GM20000 (cell line): ENCODE measurements around the gene MYO6.

ENCODE experiments used
- DNase-seq: peaks from one replicate; pipeline ENCODE4 v3.0.0; 2012; ENCODE audit warnings: low spot score
- CTCF ChIP-seq: IDR thresholded peaks from 2 replicates; pipeline ENCODE4 v1.5.1; 2012; ENCODE audit warnings: mild to moderate bottlenecking, control low read depth; ENCODE audit errors: extremely low read depth, missing control alignments

Gene MYO6

DNA sequence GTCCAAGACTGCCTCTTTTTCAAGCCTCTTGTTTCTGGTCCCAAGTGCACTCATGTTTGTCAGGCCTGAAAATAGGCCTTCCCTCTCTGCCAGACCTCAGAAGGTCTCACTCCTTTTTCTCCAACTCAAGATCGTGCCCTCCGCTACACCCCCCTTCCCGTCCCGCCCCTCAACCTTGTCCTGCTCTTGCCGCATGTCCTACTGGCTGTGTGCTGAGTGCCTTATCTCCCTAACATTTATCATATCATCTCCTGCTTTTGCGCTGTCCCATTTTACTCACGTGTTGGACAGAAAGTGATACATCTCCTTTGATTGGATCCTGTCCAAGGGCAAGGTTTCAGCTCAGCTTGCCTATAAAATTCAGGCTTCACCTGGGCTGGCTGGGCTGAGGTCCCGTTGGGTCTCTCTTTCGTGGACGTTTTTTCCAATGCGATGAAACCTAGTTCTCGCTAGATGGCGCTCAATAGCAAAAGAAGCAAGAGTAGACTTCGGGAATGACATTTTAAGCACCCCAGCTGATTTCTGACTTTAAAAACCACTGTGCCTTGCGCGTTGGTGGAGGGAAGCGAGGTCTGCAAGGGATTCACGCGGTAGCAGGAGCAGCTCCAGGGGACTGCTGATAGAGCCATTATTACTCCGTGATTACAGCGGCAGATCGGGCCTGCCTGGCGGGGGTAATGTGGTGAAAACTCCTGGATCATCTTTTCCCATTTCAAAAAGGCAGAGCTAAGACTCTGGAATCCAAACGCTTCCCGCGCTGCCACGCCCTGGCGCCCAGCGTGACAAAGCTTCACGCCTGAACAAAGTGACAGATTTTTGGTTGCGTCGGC is 185.8 kb downstream of the MYO6 start:
- DNase-seq: peak; percentile 78
- TF ChIP-seq CTCF: peak; percentile 58

GRCh38 chr6:75935473-75935793 is 186.4 kb downstream of the MYO6 start:
- no peak for DNase-seq
- TF ChIP-seq CTCF: no peak

DNA sequence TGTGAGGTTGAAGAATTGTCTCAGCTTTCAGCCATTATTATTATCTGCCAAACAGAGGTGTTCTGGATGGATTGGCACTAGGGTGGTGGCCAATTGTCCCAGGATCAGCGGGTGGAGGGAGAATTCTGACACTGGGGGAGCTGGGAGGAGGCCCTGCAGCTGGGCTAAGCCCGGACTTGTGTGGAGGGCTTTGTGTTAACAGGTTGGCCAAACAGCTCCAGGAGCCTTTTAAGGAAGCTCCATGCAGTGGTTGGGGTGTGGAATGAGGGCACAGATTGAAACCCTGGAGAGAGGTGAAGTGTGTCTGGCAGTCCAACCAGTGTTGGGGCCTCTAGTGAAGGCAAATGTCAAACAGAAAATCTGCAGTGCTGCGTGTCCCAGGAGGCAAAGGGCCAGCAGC is 187.6 kb downstream of the MYO6 start:
- TF ChIP-seq CTCF: no peak
- DNase-seq: no peak

DNA sequence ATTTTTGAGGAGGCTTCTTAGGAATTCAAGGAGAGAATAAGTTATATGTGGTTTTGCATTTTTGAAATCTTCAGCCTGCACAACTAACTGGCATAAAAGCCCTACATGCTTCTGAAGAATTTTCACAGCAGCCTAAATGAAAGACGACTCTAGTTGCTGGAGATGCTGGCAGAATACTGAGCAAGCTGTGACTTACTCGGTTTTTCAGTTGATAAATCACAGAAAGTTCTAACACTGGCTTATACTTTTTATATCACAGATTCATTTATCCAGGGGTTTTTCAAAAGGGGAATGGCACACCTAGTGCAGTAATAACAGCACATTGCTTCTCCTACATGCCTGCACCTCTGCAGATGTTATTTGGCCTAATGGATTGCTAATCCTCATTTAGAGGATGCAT is 188.8 kb downstream of the MYO6 start:
- no peak for TF ChIP-seq CTCF
- DNase-seq: no peak

DNA sequence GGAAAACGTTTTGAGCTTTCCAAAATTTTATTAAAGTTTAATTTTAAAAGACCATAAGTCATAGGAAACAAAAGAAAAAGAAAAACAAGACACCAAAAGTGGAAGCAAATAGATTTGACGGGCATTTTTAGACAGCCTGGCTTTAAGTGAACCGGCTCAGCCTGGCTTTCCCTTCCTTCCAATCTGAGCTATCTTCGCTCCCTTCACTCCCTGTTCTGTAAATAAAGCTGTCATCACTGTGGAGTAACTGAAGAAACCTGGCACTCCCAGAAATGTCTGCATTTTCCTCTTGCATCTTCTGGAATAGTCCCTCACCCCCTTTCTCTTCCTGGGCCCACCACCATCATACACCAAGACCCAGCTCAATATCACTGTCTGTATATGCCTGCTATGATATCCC is 191.5 kb downstream of the MYO6 start:
- TF ChIP-seq CTCF: no peak
- no peak for DNase-seq

GRCh38 chr6:75941509-75941908 is 192.5 kb downstream of the MYO6 start:
- TF ChIP-seq CTCF: no peak
- DNase-seq: no peak

DNA sequence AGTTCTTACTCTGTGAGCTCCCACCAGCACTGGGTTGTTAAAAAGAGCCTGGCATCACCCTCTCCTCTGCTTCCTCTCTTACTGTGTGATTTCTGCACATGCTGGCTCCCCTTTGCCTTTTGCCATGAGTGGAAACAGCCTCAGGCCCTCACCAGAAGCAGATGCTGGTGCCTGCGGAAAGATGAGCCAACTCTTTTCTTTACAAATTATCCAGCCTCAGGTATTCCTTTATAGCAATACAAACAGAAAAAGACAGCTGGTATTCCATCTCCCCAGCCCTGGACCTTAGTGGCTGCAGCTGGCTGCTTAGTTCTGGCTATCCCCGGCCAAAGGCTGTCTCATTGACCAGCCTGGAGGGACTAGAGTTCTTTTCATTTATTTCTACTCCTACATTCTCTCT is 194.3 kb downstream of the MYO6 start:
- no peak for TF ChIP-seq CTCF
- DNase-seq: no peak
